ENCODE measurements around the gene CADM4.
"Not testable (repeated sequence)": the region's sequence is repeated elsewhere in the genome, so short reads cannot be mapped to it uniquely, and the experiment has no call there.

The CADM4 gene

GRCh38 chr19:43639519-43640423 is at the start of gene CADM4:
CADM4 (minus strand) TSS chr19:43639850; CDS start chr19:43639790, 60 bp downstream.
- peak; percentile 70 for DNase-seq (ENCODE audit: low spot score)
- peak; percentile 86 for FAIRE-seq

- FAIRE-seq (no peak), DNase-seq (ENCODE audit: low spot score) (no peak)
Observed at GRCh38 chr19:43688059-43688701, 48.5 kb upstream of the CADM4 start.

GRCh38 chr19:43687660-43687997 is 48.0 kb upstream of the CADM4 start:
- FAIRE-seq (peak; percentile 35), DNase-seq (ENCODE audit: low spot score) (peak; percentile 49)

DNA sequence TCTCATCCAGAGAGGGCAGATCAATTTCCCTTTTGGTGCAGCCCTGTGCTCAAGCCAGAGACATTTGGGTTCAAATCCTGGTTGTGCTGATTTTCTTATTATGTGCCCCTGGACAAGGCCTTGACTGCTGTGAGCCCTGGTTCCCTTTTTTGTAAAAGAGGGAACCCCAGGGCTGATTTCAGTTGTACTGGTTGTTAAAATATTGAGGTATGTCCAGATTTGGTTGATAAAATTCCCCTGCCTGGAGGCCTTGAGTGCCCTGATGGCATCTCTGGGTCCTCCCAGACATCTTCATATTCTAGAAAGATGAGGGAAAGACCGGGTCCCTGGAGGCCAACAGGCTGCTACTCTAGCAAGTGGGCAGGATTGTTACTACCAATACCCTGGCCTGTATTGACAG is 44.7 kb upstream of the CADM4 start:
- FAIRE-seq: no peak
- no peak for DNase-seq (ENCODE audit: low spot score)

GRCh38 chr19:43683905-43684304 is 44.3 kb upstream of the CADM4 start:
- FAIRE-seq: no peak
- no peak for DNase-seq (ENCODE audit: low spot score)

- FAIRE-seq: no peak
Observed at GRCh38 chr19:43682824-43683661, 43.4 kb upstream of the CADM4 start.

GRCh38 chr19:43682269-43682668 is 42.6 kb upstream of the CADM4 start:
- FAIRE-seq; DNase-seq (ENCODE audit: low spot score): not testable (repeated sequence)

More at GRCh38 chr19:43682824-43683661, 43.4 kb upstream of the CADM4 start:
- DNase-seq (ENCODE audit: low spot score): no peak

DNA sequence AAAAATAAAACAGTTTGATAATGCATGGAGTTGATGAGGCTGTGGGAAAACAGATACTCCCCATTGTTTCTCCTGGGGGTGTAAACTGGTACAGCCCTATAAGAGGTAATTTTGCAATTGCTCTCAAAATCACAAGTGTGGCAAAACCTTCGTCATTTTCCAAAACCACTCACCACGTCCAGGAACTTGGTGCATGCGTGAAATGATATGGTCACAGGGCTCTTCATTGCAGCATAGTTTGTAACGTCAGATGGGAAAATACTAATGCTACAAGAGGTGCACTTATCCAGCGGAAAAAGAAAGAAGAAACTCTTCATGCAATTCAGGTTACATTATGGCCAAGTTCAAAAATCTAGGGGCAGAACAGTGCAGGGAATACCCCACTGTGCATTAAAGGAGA is 42.2 kb upstream of the CADM4 start:
- no peak for FAIRE-seq
- no peak for DNase-seq (ENCODE audit: low spot score)

GRCh38 chr19:43678512-43679261 is 39.0 kb upstream of the CADM4 start:
- DNase-seq (ENCODE audit: low spot score) (no peak), FAIRE-seq (no peak)

DNA sequence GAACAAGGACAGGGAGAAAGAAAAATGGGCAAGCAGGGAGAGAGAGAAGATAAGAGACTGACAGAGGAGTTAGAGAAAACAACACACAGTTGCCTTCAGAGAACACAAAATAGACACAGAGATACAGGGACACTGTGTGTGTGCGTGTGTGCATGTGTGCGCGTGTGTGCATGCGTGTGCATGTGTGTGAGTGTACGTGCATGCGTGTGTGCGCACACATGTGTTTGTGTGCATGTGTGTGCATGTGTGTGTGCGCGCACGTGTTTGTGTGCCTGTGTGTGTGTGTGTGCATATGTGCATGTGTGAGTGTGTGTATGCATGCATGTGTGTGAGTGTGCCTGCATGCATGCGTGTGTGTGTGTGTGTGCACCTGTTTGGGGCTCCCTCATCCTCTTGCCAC is 36.3 kb upstream of the CADM4 start:
- FAIRE-seq (peak; percentile 73), DNase-seq (ENCODE audit: low spot score) (no peak)

DNA sequence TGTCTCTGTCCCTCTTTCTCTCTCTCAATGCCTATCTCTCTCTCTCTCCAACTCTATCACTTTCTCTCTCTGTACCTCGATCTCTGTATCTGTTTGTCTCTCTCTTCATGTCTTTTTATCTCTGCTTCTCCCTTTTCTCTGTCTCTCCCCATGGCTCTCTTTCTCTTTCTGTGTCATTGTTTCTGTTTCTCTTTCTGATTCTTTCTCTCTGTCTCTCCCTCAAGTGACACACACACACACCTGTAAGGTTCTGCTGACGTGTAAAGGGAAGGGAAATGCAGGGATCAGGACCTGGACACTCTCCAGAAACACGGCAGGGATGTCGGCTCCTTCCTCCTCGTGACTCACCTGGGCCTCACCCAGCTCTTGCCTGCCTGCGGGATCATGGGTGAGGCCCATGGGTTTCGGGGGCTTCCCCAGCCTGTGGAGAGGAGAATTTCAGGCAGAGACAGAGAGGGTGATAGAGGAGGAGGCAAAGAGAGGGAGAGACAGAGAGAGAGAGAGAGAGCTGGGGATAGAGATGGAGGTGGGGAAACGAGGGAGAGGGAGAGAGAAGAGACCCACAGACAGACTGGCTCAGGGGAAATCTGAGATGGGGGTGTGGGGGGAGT is 35.7 kb upstream of the CADM4 start:
- FAIRE-seq (no peak), DNase-seq (ENCODE audit: low spot score) (peak; percentile 71)

DNA sequence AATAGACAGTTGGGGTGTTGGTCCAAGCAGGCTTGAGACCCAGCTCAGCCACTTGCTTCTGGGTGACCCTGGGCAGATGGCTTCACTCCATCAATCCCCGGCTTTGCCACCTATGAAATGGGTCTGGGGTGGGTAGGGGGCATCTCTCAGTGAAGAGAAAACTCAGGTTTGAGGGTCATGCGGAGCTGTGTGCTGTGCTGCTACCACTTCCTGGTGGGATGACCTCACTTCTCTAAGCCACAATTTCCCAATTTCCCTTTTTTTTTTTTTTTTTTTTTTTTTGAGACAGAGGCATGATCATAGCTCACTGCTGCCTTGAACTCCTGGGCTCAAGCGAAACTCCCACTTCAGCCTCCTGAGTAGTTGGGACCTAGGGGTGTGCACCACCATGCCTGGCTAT is 34.9 kb upstream of the CADM4 start:
- DNase-seq (ENCODE audit: low spot score) (peak; percentile 31), FAIRE-seq (no peak)

- FAIRE-seq (no peak), DNase-seq (ENCODE audit: low spot score) (no peak)
Observed at GRCh38 chr19:43674183-43674582, 34.5 kb upstream of the CADM4 start.

DNA sequence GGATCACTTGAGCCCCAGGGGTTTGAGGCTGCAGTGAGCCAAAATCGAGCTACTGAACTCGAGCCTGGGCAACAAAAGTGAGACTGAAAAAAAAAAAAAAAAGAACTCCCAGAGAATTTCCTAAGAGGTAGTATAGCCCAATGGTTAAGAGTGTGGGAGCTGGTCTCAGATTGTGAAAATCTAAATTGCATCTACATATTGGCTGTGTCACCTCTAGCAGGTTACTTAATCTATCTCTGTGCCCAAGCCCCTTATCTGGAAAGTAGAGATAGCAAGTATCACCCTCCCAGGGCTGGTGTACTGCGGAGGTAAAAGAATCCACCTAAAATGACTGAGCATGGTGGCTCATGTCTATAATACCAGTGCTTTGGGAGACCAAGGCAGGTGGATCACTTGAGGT is 34.0 kb upstream of the CADM4 start:
- FAIRE-seq: no peak
- DNase-seq (ENCODE audit: low spot score): no peak

GRCh38 chr19:43672061-43672679 is 32.5 kb upstream of the CADM4 start:
- no peak for FAIRE-seq
- DNase-seq (ENCODE audit: low spot score): no peak

- FAIRE-seq (no peak), DNase-seq (ENCODE audit: low spot score) (peak; percentile 98)
Observed at GRCh38 chr19:43668406-43669109, 28.9 kb upstream of the CADM4 start.

DNA sequence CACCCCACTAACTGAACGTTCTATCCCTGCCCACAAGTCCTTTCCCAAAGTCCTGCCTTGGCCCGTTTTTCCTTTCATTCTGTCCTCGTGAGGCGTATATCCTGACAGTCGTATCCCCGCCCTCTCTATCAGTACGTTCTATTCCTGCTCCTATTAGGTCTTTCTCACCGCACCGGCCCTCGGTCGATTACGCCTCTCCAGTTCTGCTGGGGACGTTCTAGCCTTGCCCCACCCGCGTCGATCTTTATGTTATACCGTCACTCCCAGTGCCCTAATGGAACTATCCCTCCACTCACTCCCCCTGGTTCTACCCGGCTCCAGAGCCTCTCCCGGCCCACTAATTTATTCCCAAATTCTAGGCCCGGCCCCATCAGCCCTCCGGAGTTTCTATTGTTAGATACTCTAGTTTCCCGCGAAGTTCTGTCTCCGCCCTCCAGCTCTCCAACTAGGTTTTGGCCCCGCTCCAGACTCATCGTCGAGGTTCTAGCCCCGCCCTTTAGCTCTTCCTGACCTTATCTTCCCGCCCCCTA is 28.3 kb upstream of the CADM4 start:
- no peak for DNase-seq (ENCODE audit: low spot score)
- FAIRE-seq: no peak

GRCh38 chr19:43667126-43667875 is 27.7 kb upstream of the CADM4 start:
- FAIRE-seq (no peak), DNase-seq (ENCODE audit: low spot score) (no peak)

- DNase-seq (ENCODE audit: low spot score) (no peak), FAIRE-seq (no peak)
Observed at GRCh38 chr19:43664018-43664417, 24.4 kb upstream of the CADM4 start.

Data from urothelium cell line (cell line).